ENCODE measurements around the gene CIC.

The CIC gene

DNA sequence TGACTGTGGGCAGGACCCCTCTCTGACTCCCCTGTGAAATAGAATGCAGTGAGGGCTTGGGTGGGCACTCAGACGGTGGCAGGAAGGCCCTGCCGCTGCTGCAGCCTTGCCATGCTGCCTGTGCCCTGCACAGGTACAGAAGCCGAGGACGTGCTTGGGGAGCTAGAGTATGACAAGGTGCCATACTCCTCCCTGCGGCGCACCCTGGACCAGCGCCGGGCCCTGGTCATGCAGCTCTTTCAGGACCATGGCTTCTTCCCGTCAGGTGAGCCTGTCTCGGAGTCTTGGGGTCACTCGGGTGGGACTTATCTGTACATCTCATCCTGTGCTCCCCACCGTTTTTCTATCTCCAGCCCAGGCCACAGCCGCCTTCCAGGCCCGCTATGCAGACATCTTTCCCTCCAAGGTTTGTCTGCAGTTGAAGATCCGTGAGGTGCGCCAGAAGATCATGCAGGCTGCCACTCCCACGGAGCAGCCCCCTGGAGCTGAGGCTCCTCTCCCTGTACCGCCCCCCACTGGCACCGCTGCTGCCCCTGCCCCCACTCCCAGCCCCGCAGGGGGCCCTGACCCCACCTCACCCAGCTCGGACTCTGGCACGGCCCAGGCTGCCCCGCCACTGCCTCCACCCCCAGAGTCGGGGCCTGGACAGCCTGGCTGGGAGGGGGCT lies 25.6 kb downstream of the CIC start:
- Histone ChIP-seq H3K9me3 (replicated peaks; ENCODE audit: low read length) (no peaks in the 10 kb centered on the region), H3K4me1 (ENCODE audit: control insufficient read depth, insufficient read depth, low read length) (no peaks in the 10 kb centered on the region), H3K4me2 (ENCODE audit: low read length) (no peak overlapping the region), H3K27me3 (ENCODE audit: control insufficient read depth, insufficient read depth, low read length) (no peaks in the 10 kb centered on the region), H3K36me3 (ENCODE audit: insufficient read depth, low read length) (peaks cover 63% of the 10 kb centered on the region), H3K9ac (ENCODE audit: low read depth, low read length) (no peak overlapping the region), H3K4me3 (ENCODE audit: low read length) (no peak overlapping the region)

DNA sequence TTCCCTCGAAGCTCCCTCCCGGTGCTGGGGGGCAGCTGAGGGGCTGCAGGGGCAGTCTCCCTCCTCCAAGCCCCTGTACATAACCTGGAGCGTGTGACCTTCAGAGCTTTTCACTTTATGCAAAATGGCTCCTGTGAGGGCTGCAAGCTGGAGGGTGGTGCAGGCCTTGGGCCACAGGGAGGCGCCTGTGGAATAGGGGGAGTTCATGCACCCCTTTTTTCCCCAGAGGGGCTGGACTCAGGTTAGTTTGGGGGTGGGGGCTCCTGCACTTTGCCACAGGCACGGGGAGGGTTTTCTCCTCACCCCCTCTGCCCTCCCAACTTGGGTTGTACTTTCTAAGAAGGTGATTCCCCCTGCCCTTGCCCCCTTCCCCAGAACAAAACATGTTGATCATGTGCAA lies 26.3 kb downstream of the CIC start:
- Histone ChIP-seq H3K9ac (ENCODE audit: low read depth, low read length) (no peak overlapping the region), H3K4me2 (ENCODE audit: low read length) (no peak overlapping the region), H3K9me3 (replicated peaks; ENCODE audit: low read length) (no peaks in the 10 kb centered on the region), H3K4me1 (ENCODE audit: control insufficient read depth, insufficient read depth, low read length) (no peaks in the 10 kb centered on the region), H3K4me3 (ENCODE audit: low read length) (no peak overlapping the region), H3K36me3 (ENCODE audit: insufficient read depth, low read length) (peaks cover 56% of the 10 kb centered on the region), H3K27me3 (ENCODE audit: control insufficient read depth, insufficient read depth, low read length) (no peaks in the 10 kb centered on the region)

DNA sequence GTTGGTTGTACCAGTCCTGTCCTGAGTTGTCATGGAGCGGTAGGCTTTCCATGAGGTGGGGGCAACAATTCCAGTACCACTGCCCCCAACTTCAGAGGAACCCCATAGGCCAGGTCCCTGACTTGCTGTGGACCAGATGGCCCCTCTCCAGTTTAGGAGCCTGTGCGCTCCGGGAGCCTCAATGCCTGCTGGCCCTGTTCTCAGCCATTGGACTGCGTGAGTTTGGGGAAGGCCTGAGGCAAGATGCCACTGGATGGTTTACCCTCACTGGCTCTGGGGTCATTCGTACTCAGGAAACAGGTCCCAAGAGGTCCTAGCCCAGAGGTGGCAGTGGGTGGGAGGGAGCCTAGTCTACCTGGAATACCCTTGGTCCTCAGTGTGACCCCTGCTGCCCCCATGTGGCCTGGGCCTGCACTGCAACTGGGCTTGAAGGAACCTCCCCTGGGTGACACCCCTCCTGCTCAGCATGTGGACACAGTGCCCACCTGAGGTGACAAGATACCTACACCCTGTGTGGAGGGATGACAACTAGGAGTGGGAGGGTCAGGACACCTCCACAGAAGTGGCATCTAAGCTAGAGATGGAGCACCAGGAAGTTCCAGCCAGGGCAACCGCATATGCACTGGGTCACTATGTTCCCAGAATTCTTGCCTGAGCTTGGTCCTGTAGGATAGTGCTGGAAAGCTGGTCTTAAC lies 26.9 kb downstream of the CIC start:
- Histone ChIP-seq H3K4me2 (ENCODE audit: low read length) (no peak overlapping the region), H3K27me3 (ENCODE audit: control insufficient read depth, insufficient read depth, low read length) (no peaks in the 10 kb centered on the region), H3K9ac (ENCODE audit: low read depth, low read length) (no peak overlapping the region), H3K4me1 (ENCODE audit: control insufficient read depth, insufficient read depth, low read length) (no peaks in the 10 kb centered on the region), H3K4me3 (ENCODE audit: low read length) (no peak overlapping the region), H3K9me3 (replicated peaks; ENCODE audit: low read length) (no peaks in the 10 kb centered on the region), H3K36me3 (ENCODE audit: insufficient read depth, low read length) (peaks cover 50% of the 10 kb centered on the region)

DNA sequence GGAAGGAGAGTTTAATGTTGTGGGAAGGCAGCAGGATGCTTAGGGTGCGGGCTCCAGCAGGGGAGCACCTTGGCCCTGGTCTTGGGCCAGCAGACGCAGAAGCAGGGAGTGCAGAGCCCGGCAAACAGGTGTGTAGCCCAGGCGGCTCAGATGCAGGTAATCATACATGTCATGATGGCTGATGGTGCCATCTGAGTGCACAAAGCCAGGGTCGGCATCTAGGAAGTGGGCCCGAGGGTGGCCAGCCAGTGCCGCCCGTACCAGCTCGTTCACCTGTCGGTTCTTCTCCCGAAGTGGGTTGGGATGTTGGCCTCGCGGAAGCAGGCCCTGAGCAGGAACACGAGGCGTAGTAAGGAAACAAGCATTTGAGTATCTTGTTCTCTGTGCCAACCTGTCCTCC lies 28.0 kb downstream of the CIC start:
- Histone ChIP-seq H3K4me2 (ENCODE audit: low read length) (no peak overlapping the region), H3K27me3 (ENCODE audit: control insufficient read depth, insufficient read depth, low read length) (no peaks in the 10 kb centered on the region), H3K4me3 (ENCODE audit: low read length) (no peak overlapping the region), H3K9ac (ENCODE audit: low read depth, low read length) (no peak overlapping the region), H3K36me3 (ENCODE audit: insufficient read depth, low read length) (peaks cover 40% of the 10 kb centered on the region), H3K4me1 (ENCODE audit: control insufficient read depth, insufficient read depth, low read length) (peaks cover 7% of the 10 kb centered on the region), H3K9me3 (replicated peaks; ENCODE audit: low read length) (no peaks in the 10 kb centered on the region)

DNA sequence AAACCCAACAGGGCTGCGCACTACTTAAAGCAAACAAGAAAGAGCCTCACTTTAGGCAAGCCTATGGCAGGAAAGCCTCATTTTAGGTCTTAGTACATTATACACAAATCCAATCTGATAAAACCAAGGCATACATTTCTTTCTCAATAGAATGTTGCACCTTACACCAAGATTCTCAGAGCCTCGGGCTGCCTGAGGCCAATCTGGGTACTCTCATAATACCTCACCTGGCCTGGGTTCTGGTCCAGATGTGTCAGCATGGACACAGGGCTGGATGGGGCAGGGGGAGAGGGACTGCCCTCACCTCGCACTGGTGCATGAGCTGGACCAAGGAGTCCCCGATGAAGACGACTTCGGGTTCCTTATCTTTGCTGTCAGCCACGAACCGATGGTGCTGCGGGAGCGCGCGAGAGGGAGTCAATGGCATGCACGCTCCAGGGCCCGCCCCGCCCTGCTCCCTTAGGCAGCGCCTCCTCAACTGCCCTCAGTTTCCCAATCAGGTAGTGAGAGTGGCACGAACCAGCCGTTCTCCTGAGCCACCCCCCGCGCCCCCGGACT lies 32.7 kb downstream of the CIC start, which contains the start of gene PRR19:
Gene PRR19, plus strand, starts transcription at position 487 of the 558 bp plus-strand sequence. CDS start 7,453 bp downstream, outside the sequence.
- Histone ChIP-seq H3K27me3 (ENCODE audit: control insufficient read depth, insufficient read depth, low read length) (no peaks in the 10 kb centered on the region), H3K9ac (ENCODE audit: low read depth, low read length) (peak within 1 kb of the TSS; percentile 76), H3K4me1 (ENCODE audit: control insufficient read depth, insufficient read depth, low read length) (peaks cover 12% of the 10 kb centered on the region), H3K4me2 (ENCODE audit: low read length) (peak within 1 kb of the TSS; percentile 98), H3K36me3 (ENCODE audit: insufficient read depth, low read length) (peaks cover 5% of the 10 kb centered on the region), H3K9me3 (replicated peaks; ENCODE audit: low read length) (no peaks in the 10 kb centered on the region), H3K4me3 (ENCODE audit: low read length) (peak within 1 kb of the TSS; percentile 85)

DNA sequence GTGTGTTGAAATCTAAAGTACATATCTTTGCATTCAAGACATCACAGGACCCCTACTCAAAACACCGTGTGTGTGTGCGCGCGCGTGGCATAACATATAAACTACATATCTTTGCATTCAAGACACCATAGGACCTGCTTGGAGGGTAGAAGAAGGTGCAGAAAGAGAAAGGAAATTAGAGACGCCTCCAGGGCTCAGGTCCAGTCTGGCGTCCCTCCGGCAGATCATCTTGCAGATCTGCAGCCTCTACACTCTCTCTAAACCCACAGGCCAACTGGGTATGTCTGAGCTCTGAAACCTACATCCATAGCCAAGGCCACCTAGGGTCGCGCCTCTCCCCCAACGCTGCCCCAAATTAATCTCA lies 34.0 kb downstream of the CIC start:
- H3K9ac ChIP-seq (ENCODE audit: low read depth, low read length), result no peak overlapping the region
- peaks cover 12% of the 10 kb centered on the region for H3K4me1 ChIP-seq (ENCODE audit: control insufficient read depth, insufficient read depth, low read length)
- peak overlapping the region; percentile 98 for H3K4me2 ChIP-seq (ENCODE audit: low read length)
- no peaks in the 10 kb centered on the region for H3K27me3 ChIP-seq (ENCODE audit: control insufficient read depth, insufficient read depth, low read length)
- no peaks in the 10 kb centered on the region for H3K9me3 ChIP-seq (replicated peaks; ENCODE audit: low read length)
- H3K4me3 ChIP-seq (ENCODE audit: low read length), result peak overlapping the region; percentile 85
- H3K36me3 ChIP-seq (ENCODE audit: insufficient read depth, low read length), result no peaks in the 10 kb centered on the region

DNA sequence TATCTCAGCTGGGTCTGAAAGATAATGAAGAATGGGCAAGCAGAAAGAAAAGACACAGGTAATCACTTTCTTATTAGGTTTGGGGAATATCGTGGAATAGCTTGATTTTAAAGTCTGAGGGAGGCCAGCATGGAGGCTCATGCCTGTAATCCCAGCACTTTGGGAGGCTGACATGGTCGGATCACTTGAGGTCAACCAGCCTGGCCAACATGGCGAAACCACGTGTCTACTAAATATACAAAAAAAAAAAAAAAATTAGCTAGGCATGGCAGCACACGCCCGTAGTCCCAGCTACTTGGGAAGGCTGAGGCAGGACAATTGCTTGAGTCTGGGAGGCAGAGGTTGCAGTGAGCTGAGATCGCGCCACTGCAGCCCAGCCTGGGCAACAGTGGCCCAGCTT lies 34.8 kb downstream of the CIC start:
- Histone ChIP-seq H3K4me3 (ENCODE audit: low read length) (no peak overlapping the region), H3K27me3 (ENCODE audit: control insufficient read depth, insufficient read depth, low read length) (no peaks in the 10 kb centered on the region), H3K36me3 (ENCODE audit: insufficient read depth, low read length) (no peaks in the 10 kb centered on the region), H3K4me2 (ENCODE audit: low read length) (no peak overlapping the region), H3K9ac (ENCODE audit: low read depth, low read length) (no peak overlapping the region), H3K9me3 (replicated peaks; ENCODE audit: low read length) (no peaks in the 10 kb centered on the region), H3K4me1 (ENCODE audit: control insufficient read depth, insufficient read depth, low read length) (peaks cover 12% of the 10 kb centered on the region)

DNA sequence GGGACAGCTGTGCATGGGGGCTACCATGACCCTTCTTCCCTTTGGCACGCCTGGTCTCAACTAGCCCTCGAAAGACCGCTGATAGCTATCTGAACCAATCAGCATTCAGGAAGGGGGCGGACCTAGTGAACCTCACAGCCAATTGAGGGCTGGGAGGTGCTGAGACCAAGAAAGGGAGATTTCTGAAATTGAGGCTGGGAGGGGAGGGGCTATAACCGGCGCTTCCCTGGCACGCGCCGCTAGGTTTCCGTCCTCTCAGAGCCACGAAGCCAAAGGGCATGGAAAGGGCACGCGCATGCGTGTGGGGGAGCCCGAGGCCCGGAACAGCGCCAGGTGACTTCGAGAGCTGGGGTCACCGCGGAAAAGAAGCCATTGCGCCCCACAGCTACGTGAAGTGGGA lies 37.6 kb downstream of the CIC start:
- H3K4me3 ChIP-seq (ENCODE audit: low read length), result no peak overlapping the region
- H3K36me3 ChIP-seq (ENCODE audit: insufficient read depth, low read length), result no peaks in the 10 kb centered on the region
- peaks cover 9% of the 10 kb centered on the region for H3K27me3 ChIP-seq (ENCODE audit: control insufficient read depth, insufficient read depth, low read length)
- no peak overlapping the region for H3K9ac ChIP-seq (ENCODE audit: low read depth, low read length)
- peaks cover 8% of the 10 kb centered on the region for H3K4me1 ChIP-seq (ENCODE audit: control insufficient read depth, insufficient read depth, low read length)
- no peak overlapping the region for H3K4me2 ChIP-seq (ENCODE audit: low read length)
- no peaks in the 10 kb centered on the region for H3K9me3 ChIP-seq (replicated peaks; ENCODE audit: low read length)

DNA sequence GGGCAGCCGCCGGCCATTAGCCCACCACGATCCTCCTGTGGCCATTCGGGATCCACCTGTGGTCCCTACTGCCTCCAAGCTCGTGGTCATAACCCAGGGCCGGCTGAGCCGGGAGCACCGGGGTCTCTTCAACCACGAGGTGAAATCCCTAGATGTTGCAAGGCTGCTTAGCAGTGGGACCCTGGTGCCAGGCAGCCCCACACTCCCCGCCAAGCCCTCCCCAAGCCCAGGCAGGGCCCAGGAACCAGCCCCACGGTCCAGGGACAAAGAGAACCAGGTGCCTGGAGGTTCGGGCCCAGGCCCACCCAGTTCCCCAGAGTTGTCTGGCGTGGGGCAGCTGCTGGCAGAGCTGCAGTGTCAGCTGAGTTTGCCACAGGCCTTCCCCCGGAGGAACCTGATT lies 40.6 kb downstream of the CIC start:
- no peaks in the 10 kb centered on the region for H3K36me3 ChIP-seq (ENCODE audit: insufficient read depth, low read length)
- H3K4me1 ChIP-seq (ENCODE audit: control insufficient read depth, insufficient read depth, low read length), result peaks cover 8% of the 10 kb centered on the region
- H3K9me3 ChIP-seq (replicated peaks; ENCODE audit: low read length), result no peaks in the 10 kb centered on the region
- H3K4me3 ChIP-seq (ENCODE audit: low read length), result no peak overlapping the region
- H3K9ac ChIP-seq (ENCODE audit: low read depth, low read length), result no peak overlapping the region
- H3K27me3 ChIP-seq (ENCODE audit: control insufficient read depth, insufficient read depth, low read length), result peaks cover 38% of the 10 kb centered on the region
- no peak overlapping the region for H3K4me2 ChIP-seq (ENCODE audit: low read length)

DNA sequence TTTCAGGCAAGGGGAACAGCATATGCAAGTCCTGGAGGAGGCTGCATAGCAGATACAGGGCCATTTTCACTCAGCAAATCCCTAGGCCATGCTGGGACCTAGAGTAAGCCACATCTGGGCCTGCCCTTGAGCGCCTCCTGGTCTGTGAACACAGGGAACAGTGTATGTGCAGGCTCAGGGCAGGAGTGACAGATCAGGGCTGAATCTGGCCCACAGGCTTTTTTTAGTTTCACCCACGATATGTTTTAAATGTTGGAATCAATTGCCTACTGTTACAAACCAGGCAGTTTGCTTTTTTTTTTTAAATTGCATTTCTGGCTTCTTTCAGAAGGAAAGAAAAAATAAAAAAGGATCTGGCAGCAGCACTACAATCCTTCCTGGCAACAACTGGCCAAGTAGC lies 42.6 kb downstream of the CIC start:
- H3K9me3 ChIP-seq (replicated peaks; ENCODE audit: low read length), result no peaks in the 10 kb centered on the region
- H3K27me3 ChIP-seq (ENCODE audit: control insufficient read depth, insufficient read depth, low read length), result peaks cover 43% of the 10 kb centered on the region
- no peak overlapping the region for H3K9ac ChIP-seq (ENCODE audit: low read depth, low read length)
- H3K4me3 ChIP-seq (ENCODE audit: low read length), result no peak overlapping the region
- H3K4me2 ChIP-seq (ENCODE audit: low read length), result no peak overlapping the region
- H3K4me1 ChIP-seq (ENCODE audit: control insufficient read depth, insufficient read depth, low read length), result peaks cover 12% of the 10 kb centered on the region
- H3K36me3 ChIP-seq (ENCODE audit: insufficient read depth, low read length), result no peaks in the 10 kb centered on the region

DNA sequence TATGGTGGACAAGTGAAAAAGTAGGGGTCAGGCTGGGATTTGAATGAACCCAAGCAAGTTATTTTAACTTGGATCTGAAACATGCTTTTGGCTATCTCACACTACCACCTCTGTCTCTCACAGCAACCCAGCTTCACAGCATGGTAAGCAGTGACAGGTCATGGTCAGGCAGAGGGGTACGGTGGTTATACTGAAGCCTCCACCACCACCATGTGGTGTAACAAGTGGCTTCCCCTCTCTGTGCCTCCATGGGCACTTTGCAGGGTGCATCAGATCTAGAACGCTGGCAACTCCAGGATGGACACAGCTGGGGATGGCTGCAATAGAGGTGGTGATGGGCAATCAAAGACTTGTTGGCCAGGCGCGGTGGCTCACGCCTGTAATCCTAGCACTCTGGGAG lies 43.3 kb downstream of the CIC start:
- no peak overlapping the region for H3K4me3 ChIP-seq (ENCODE audit: low read length)
- peaks cover 19% of the 10 kb centered on the region for H3K4me1 ChIP-seq (ENCODE audit: control insufficient read depth, insufficient read depth, low read length)
- no peak overlapping the region for H3K4me2 ChIP-seq (ENCODE audit: low read length)
- peaks cover 43% of the 10 kb centered on the region for H3K27me3 ChIP-seq (ENCODE audit: control insufficient read depth, insufficient read depth, low read length)
- no peaks in the 10 kb centered on the region for H3K36me3 ChIP-seq (ENCODE audit: insufficient read depth, low read length)
- no peaks in the 10 kb centered on the region for H3K9me3 ChIP-seq (replicated peaks; ENCODE audit: low read length)
- H3K9ac ChIP-seq (ENCODE audit: low read depth, low read length), result no peak overlapping the region

Measured in skeletal muscle satellite cell (primary cell).